Stimulated activated naive CD4-positive, alpha-beta T cell (primary cell): ENCODE data around the gene LSM6.

ENCODE experiments used
- DNase-seq, 6 experiments: peaks; one replicate each; lab custom pipeline; 2025; lab: John Stamatoyannopoulos, UW

LSM6 gene

DNA sequence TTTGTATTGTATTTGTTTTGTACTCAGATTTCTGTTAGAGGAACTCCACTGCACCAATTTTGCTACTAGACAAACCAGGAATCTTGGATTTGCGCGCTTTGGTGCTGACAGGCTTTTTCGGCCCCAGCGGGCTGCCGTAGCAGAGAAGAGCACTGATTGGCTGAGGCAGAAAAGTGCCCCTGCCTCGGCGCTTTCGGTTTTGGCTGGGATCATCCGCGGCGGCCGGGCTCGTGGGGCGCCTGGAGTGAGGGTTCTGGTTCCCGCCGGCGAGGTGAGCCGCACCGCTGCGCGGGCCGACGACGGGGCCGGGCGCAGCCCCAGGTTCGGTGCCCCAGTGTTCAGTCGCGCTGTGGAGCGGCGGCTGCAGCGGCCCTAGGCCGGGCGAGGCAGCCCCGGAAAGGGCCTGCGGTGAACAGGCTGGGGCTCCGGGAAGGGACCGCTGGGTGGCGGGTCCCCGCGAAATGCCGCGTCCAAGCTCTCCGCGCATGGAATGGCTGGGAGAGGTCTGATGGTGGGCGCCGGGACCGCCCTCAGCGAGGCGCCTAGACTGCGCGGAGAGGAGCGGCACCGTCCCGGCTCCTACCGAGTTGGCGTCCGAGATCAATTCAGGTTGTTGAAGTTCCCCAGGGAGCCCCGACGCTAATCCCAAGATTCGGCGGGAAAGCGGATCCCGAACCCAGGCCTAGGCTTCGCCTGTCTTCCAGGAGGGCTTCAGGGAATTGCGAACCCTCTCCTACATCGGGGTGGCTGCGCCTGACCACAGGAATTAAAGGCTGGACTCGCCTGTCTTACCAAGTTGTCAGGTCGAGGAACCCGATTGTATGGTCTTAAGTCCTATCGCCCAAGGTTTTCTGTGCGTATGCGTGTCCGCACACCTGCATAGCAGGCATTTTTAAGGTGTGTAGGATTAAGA lies at the start of gene LSM6:
Gene LSM6 (plus strand): TSS at position 178 of the 913 bp plus-strand sequence. CDS start 7,204 bp downstream, outside the sequence.
- peak; percentile 75 to 85 (median 80) for DNase-seq

DNA sequence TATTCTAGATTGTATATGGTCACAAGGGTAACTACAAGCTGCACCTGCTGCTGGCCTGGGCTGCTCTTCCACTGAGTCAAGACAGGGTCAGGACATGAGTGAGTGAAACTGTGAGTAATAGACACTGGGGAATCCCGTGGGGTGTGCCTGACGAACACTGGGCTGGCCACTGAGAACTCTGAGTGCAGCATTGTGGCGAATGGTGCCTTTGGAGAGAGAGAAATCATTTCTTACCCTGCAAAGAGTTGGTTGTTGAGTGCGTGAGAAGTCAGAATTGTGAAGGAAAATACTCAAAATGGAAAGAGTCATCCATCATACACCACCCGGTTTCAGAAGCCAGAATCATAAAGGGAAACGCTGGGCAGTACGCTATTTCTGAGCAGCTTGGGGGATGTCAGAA lies 43.1 kb upstream of the LSM6 start:
- no peak for DNase-seq

DNA sequence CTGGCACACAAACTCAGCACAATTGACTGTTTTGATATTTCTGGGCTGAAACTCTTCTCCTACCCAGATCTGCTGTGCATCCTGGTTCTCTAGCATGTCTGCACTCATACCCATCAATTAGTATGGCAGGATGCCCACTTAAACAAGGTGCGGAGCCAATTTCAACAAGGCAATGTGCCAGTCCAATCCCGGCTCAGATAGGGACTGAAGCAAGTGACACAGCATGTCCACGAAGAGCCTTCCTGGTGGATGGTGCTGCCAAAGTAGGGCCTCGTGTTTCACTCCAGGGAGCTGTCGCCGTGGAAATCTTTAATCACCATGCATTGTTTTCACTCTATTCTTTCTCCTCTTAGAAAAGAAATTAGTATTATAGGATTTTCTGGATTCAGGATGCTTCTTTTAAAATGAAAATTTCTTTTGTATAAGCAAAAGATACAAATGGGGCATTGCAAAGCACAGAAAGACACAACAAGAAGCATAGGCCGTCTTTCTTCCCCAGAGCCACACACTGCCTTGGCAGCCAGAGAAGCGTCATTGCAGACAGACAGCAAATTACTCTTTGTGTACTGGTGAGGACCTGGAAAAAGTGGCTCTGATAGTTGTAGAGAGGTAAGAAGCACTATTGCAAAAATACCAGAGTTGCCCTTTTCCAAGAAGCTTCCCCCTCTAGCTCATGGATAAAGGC lies 40.6 kb upstream of the LSM6 start:
- no peak for DNase-seq

DNA sequence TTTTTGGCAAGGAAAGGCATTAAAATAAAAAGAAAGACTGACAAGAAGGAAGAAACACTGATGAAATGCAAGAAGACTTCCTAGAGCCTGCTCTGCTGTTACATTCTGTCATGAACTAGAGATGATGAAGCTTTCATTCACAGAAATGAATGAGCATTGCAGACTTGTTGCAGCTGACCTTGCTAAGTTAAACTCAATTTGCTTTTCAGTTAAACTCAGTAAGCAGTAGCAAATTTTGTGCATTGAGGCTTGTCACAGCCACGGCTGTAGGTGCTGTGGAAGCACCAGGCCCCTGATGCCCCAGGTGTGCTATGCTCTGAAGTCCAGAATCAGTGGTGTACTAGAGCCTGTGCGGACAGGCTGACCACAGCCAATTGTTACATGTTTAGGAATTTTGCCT lies 39.6 kb upstream of the LSM6 start:
- no peak for DNase-seq

DNA sequence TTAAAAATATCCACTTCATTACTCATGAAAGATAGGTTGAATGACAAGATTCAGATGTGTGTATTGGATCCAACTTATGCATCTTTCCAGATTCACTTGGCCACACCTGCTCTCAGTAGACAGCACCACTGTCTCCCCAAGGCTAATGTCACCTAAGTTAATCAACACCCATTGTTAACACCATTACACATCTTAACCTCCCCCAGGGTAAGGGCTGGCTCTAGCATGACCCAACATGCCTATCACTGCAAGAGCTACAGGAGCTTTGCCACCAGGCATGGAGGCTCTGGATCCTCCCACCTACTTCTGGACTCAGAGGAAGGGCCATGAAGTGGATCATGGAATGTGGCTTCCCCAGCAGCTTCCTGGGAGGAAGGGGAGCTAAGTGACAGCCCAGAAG lies 32.8 kb upstream of the LSM6 start:
- DNase-seq = no peak

DNA sequence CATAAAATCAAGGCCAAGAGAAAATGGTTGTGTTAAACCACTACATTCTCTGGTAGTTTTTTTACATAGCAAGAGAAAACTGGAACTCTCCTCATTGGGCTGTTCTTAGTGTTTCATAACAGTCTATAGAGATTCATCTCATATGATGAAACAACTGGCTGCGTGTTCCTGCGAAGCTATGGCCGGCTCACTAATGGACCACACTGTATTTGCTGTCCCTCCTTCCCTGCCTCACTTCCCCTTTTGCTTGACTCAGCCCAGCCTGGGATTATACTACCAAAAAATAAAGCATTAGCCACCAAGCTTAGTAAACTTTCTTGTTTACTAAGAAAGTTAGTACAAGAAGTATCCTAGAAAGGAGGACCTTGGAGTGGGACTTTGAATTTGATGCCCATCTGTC lies 31.6 kb upstream of the LSM6 start:
- no peak for DNase-seq

DNA sequence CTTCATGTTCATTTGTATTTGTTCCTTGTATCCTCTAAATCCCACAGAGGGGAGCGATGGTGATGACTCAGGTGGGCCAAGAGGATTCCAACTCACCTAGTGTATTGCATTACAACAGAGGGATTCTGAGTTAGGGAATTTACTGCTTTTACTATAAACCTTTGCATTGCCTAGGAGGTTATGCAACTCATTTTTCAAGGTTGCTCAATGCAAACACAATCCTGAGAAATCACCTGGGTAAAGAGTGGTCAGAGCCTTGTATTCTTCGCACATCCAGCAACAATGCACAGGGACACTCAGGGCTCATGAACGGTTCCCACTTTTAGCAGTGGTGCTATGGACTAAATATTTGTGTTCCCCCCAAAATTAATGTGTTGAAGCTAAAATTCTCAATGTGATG lies 28.6 kb upstream of the LSM6 start:
- DNase-seq = no peak

DNA sequence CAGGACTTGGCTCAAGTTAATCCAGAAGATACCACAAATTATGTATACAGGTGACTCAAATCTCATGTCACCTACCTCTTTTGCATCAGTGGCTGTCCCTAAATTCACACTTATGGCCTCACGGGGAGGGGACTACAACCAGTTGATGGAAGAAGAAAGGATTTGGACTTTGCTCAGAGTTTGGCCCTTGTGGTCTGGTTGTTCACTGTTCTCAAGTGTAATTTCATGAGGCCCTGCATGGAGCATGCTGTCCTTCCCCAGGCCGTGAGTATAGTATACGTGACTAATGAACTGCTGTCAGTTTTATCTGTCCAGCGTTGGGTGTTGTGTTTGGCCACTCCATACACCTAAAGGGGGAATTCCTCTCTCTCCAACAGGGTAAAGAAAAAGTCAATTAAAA lies 27.5 kb upstream of the LSM6 start:
- no peak for DNase-seq

DNA sequence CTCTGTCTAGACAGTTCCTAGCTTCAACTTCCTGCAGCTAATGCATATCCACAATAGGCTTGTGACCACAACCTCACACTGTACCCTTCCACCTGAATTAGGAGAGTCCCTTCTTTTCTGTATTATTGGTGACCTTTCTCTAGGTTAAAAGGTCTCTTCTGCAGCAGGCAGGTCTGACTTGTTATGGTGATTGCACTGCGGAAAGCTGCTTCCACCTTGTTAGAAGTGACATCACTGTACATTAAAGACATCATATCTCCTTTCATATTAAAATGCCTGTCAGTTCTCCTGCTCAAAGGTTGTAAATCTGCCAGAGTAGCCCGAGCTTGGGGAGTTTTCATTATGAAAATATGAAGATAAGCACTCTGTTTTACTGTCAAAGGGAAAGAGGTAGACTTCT lies 21.5 kb upstream of the LSM6 start:
- no peak for DNase-seq

DNA sequence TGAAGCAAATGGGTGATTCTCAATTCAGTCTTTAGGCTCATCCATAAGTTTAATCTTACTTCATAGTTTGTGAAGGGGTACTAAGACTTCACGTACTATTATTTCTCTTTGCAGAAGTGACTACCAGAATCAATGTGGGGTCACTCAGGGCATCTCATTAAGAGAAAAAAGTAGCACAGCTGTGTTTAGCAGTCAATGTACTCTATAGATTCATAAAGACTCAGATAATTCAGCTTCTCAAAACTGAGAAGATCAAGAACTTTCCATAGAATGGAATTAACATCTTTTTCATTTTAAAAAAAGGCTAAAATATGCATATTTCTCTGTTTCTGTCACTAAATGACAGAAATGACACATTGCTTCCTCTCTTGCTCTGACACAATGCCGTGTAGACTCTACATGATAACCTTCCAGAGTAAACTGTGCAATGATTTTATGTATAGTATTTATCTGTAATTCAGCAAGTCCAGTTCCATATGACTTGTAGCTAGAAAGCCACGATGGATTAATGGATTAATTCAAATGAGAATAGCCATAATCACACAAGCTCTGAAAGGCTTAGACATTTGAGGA lies 20.3 kb upstream of the LSM6 start:
- no peak for DNase-seq

DNA sequence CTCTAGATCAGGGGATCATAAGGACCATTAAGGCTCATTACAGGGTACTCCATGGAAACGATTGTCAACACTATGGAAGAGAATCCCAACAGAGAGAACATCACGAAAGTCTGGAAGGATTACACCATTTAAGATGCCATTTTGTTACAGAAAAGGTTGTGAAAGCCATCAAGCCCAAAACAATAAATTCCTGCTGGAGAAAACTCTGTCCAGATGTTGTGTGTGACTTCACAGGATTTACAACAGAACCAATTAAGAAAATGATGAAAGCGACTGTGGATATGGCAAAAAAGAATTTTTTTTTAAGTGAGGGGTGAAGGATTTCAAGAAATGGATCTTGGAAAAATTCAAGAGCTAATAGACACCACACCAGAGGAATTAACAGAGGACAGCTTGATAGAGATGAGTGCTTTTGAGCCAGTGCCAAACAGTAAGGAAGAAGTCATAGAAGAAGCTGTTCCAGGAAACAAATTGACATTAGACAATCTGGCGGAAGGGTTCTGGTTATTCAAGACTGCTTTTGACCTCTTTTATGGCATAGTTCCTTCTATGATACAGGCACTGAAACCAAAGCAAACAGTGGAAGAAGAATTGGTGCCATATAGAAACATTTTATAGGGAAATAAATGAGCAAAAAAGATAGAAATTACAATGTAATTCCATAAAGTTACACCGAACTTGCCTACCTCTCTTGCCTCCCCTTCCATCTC lies 17.3 kb upstream of the LSM6 start:
- DNase-seq = no peak

DNA sequence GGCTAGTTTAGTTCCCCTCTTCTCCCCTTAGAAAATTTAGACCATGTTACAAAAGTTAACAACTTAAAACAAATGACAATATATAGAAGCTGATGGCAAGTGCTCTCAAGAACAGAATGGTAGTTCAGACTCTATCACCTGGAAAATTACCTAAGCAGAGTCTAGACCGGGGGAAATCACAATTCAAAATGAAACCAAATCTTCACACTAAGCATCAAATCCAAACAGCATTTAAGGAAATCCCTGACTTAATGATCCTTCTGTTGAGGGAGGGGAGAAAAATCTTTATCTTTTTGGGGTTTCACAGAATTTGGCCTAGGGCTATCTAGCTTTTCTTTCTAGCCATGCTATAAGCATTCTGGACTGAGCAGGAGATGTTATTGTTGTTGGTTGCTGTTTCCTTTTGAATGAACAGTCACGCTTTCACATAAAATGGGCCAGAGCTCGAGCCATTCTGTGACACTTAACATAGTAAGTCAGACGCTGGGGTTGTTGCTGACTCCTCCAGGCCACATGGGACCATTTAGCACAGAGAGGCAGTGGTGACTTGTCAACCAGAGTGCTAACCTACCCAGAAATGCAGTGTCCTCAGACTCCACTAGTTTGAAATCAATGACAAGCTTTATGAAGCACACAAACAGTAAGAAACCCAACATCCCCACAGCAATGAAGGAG lies 16.0 kb upstream of the LSM6 start:
- no peak for DNase-seq

DNA sequence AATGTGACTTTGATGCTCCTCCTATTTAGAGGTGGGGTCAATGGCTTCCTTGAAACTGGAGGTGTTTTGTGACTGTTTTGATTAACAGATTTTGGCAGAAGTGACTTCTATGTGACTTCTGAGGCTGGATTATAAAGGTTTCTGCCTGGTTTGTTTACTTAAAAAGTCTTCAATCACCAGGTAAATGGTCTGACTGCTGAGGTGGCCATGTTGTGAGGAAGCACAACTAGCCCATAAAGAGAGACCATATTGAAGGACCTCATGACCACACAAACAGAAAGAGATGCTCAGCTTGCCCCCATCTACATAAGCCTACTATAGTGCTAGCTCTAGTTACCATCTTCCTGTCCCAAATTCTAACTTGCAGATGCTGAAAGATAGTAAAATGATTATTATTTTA lies 14.3 kb upstream of the LSM6 start:
- DNase-seq = no peak

DNA sequence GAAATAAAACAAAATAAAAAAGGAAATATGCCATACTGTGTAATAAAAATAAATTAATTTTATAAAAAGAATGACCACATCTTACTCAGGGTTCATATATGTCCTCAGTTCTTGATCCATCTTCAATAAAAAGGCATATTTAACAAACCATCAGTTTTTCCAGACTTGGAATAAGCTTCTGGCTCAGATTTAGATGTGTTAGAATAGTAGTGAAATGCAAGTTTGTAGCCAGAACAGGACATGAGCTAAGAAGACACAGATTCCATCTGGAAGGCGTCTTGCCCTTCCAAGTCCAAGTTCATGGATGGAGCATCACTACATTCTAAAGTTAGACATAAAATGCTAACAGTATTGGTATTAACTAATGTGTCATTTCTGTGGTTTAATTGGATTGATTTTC lies 10.3 kb upstream of the LSM6 start:
- no peak for DNase-seq

DNA sequence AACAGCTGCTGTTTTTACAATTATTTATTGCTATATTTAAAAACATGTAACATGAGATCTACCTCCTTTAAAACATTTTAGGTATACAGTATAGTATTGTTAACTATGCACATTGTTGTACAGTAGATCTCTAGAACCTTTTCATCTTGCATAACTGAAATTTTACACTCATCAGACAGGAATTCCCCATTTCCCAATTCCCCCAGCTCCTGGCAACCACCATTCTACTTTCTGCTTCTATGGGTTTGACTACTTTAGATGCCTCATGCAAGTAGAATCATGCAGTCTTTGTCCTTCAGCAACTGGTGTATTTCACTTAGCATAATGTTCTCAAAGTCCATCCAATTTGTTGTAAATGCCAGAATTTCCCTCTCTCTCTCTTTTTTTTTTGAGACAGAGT lies 9.7 kb upstream of the LSM6 start:
- DNase-seq = no peak

DNA sequence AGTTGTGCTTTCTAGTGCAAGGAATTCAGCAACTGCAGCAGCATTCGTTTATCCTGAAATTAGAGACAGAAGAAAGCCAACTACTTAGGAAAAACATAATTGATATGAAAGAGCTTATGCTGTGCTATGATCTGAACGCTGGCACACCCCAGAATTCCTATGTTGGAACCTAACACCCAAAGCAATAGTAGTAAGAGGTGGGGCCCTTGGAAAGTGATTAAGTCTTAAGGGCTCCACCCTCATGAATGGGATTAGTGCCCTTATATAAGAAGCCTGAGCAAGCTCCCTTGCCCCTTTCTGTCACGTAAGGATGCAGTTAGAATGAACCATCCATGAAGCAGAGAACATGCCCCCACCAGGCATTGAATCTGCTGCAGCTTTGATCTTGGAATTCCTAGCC lies 5.4 kb upstream of the LSM6 start:
- DNase-seq = no peak

DNA sequence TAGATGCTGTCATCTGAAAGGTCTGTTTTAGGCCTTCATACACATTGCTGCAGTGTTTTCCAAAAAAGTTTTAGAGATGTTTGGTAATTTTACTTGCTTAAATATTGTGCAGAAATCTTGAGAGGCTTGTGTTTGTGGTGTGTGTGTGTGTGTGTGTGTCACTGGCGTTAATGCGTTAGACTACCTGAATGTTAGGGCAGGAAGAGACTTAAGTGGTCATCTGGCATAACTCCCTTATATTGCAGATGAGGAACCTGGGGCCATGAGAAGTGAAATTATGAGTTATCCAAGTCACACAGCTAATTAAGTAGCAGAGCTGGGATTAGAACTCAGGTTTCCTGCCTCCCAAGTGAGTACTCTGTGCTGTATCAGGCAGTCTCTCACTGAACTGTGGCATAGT lies 1.4 kb downstream of the LSM6 start:
- DNase-seq = no peak

DNA sequence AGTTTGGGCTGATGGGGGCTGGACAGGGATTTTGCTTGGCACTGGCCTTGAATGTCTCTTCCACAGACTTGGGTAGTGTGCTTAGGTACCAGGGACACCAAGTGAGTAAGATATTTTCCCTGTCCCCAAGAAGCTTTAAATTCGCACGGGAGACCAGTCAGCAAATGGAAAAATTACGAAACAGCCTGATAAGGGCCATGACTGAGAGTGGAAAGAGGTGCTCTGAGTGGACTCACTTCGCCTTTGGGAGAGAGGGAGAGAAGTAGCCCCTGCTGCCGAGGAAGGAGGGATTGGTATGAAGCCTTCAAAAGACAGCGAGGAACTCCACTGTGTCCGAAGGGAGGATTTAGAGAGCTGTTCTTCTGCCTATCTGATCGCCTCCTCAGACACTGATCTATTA lies 2.6 kb downstream of the LSM6 start:
- no peak for DNase-seq

DNA sequence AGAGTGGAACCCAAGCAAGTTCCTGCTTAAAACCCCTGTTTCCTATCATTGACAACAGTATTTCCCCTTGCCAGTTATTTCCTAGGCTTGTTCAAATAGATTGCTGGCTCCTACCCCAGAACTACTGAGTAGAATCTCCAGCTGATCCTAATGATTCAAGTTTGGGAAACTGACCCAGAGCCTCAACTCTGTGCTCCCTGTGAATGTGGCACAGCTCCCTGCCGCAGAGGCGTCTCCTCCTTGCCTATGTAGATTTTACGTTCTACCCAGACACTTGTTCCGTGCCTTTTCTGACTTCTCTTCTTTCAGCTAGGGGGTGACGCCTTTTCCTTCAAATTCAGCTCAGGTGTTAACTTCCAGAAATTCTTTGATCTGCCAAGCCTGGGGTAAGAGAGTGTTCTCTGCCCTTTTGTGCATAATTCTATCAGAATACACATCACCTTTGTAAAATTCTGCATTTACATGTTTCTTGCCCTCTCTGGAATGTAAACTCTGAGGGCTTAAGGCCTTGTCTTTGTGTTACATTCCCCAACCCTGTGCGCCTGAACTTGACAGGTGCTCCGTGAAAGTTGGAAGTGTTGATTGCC lies 4.4 kb downstream of the LSM6 start:
- DNase-seq = no peak

DNA sequence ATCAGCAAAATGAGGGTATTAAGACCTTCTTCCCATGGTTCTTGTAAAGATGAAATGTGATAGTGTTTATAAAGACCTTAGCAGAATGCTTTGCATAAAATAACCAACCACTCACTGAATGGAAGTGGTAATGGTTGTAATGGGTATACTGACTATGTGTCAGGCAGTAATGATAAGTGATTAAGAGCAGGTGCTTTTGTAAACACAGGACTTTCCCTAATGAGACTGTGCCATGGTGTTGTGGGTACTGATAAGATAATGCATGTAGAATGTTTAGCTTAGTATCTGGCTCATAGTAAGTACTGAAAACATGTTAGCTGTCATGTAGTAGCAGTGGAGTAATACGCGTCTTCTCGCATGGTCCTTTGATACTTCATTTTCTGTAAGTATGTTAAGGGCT lies 6.9 kb downstream of the LSM6 start:
- no peak for DNase-seq

DNA sequence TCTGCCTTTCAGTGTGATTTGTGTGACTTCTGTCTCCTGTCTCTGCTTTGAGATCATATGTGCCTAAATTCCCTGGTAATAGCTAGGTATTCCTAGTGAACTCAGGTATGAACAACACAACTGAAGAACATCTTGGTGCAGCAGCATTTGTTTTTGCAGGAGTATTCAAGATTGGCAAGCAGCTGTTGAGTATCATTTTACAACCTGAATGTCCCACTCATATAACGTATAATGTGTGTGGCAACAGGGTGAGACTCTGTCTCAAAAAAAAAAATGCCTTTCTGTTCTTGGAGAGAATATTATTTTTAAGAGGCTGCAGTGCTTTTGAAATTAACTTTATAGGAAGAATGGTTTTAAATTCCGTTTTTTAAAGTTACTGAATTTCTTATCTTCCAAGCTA lies 7.7 kb downstream of the LSM6 start:
- no peak for DNase-seq

DNA sequence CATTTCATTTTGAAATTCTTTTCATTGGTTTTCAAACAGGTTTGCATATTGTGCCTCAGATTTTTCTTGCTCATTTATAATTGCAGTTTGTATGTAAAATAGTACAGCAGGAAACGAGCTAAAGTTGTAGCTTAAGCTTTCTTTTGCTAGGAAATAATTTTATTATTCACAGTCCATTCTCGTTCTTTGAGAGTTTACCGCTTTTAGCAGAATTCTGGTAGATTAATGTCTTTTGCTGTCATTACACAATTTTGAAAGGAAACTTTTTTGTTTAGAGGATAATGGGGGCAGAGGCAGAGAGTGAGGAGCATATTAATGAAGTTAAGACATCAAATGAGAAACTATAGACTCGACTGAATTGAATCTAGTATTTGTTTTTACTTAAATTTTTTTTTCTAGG lies 10.5 kb downstream of the LSM6 start:
- no peak for DNase-seq
